GM21576 (cell line): ENCODE data around the gene NEUROG1.
"Not testable (repeated sequence)": the region's sequence is repeated elsewhere in the genome, so short reads cannot be mapped to it uniquely, and the experiment has no call there.

ENCODE experiments used
- ATAC-seq: cut with Tn5 transposase; IDR thresholded peaks from one replicate; pipeline ENCODE4 v1.9.1; 2021; ENCODE audit warnings: mild to moderate bottlenecking, moderate library complexity; ENCODE audit not compliant: unreplicated experiment

NEUROG1 gene

GRCh38 chr5:135497971-135498636 is 37.7 kb downstream of the NEUROG1 start:
- no peak for ATAC-seq

- not testable (repeated sequence) for ATAC-seq
Measured at GRCh38 chr5:135495531-135495930, 40.2 kb downstream of the NEUROG1 start.

- no peak for ATAC-seq
Measured at GRCh38 chr5:135494196-135494595, 41.6 kb downstream of the NEUROG1 start.

GRCh38 chr5:135493406-135494180 is 42.2 kb downstream of the NEUROG1 start:
- ATAC-seq, result no peak

- ATAC-seq, result no peak
Measured at GRCh38 chr5:135492319-135492626, 43.5 kb downstream of the NEUROG1 start.

- no peak for ATAC-seq
Measured at GRCh38 chr5:135491552-135492318, 44.0 kb downstream of the NEUROG1 start.

- no peak for ATAC-seq
Measured at GRCh38 chr5:135491038-135491551, 44.7 kb downstream of the NEUROG1 start.

- ATAC-seq, result no peak
Measured at GRCh38 chr5:135490245-135491037, 45.3 kb downstream of the NEUROG1 start.

GRCh38 chr5:135489466-135490244 is 46.1 kb downstream of the NEUROG1 start:
- ATAC-seq, result no peak

GRCh38 chr5:135488727-135489465 is 46.9 kb downstream of the NEUROG1 start:
- ATAC-seq, result no peak

GRCh38 chr5:135487839-135488514 is 47.8 kb downstream of the NEUROG1 start:
- no peak for ATAC-seq

GRCh38 chr5:135487037-135487395 is 48.7 kb downstream of the NEUROG1 start:
- ATAC-seq, result no peak

- ATAC-seq, result no peak
Measured at GRCh38 chr5:135486131-135487036, 49.4 kb downstream of the NEUROG1 start.

- ATAC-seq, result no peak
Measured at GRCh38 chr5:135484674-135485086, 51.1 kb downstream of the NEUROG1 start.
